ENCODE data around the gene KCTD5.

GRCh38 chr16:2753733-2754020 lies 71.4 kb downstream of the KCTD5 start:
- TF ChIP-seq CTCF (IDR thresholded peaks at IDR 0.05) (no peak), POLR2A (IDR thresholded peaks at IDR 0.05) (no peak)
